ENCODE results near the gene PPP1R26.

The PPP1R26 gene

DNA sequence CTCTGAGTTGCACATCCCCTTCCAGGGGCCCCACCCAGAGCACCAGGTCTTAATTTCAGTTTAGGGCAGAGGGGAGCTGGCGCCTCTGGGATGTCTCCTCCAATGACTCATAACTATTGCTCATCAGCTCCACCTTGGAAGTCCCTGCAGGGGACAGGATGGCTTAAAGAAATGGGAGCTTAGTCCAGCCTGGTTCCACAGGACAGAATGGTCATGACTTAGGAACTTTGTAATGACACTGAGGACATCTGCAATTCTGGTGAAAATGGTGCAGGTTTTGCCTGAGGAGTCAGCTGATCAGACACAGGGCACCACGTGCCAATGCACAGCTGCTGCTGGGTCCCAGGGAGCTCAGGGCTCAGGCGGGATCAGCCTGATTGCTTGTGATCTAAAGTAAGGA lies 16.4 kb upstream of the PPP1R26 start:
- peak; percentile 56 for DNase-seq

- DNase-seq, result no peak
Observed at GRCh38 chr9:135464181-135464580, 15.4 kb upstream of the PPP1R26 start.

DNA sequence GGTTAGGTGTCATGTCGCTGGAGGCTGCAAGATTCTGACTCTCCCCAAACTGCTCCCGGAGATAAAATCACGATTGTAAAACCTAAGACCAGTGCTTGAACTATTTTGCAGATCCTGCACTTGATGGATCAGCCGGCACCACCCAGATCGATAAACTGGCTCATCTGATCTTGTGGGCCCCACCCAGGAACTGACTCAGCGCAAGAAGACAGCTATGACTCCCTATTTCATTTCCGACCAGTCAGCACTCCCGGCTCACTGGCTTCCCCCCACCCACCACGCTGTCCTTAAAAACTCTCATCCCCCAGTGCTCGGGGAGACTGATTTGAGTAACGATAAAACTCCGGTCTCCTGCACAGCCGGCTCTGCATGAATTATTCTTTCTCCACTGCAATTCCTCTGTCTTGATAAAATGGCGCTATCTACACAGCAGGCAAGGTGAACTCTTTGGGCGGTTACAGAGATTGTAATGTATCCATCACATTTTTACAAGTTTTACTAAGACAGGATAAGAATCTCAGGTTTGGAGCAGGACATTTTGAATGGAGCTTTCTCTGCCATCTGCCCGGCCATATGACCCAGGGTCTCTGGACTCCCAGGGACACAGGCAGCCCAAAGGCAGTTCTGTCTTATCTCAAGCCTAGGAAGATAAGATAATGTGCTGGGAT lies 10.6 kb upstream of the PPP1R26 start:
- peak; percentile 57 for DNase-seq

DNA sequence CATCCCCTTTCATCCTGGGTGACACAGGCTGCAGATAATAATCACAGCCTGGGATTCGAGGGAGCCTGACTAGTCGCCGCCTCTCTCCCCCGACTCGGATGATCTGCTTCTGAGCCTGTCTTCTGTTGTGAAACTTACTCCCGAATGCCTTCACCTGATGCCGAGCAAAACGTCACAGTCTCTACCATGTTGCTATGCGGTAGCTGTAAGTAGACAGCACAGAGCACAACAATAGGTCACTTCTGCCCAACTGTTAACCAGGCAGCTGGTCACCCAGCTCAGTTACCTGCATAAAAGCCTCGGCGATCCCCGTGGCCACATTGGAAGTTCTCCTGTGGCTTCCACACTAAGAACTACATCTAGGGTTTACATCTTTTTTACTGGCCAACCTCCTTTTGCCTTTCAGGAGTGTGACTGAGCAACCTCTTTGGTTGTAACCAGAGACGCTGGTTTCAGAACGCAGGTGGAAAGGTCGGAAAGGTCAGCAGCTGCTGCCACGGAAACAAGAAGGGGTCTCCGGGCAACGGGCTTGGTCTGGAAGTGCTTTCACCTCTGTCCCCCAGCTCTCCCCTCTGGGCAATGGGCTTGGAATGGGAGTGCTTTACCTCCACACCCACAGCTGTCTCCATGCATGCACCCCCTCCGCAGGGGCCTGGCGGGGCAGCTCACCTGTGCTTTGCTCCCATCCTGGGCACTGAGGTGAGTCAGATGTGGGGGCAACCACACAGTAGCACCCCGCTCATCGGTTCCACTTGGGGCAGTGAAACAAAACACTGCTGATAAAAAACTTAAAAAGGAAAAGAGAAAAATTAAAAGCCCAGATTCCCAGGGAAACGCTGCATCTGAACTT lies 7.6 kb upstream of the PPP1R26 start:
- no peak for DNase-seq

GRCh38 chr9:135473972-135474543 lies 5.5 kb upstream of the PPP1R26 start:
- DNase-seq, result no peak

DNA sequence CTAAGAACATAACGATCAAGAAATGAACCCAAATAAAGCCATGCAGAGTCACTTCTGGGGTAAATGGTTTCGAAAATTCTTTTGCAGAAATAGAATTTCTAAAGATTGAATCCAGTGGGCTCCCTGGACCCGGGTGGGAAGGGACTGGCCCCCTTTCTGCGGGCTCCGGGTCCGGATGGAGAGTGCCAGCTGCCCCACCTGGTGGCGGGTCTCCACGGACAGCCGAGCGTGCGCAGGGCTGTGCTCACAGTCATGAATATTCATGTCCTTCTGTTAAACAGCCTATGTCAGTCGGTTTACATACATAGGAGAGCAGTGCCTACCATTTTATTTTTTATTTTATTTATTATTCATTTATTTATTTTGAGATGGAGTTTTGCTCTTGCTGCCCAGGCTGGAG lies 4.7 kb upstream of the PPP1R26 start:
- DNase-seq, result no peak

DNA sequence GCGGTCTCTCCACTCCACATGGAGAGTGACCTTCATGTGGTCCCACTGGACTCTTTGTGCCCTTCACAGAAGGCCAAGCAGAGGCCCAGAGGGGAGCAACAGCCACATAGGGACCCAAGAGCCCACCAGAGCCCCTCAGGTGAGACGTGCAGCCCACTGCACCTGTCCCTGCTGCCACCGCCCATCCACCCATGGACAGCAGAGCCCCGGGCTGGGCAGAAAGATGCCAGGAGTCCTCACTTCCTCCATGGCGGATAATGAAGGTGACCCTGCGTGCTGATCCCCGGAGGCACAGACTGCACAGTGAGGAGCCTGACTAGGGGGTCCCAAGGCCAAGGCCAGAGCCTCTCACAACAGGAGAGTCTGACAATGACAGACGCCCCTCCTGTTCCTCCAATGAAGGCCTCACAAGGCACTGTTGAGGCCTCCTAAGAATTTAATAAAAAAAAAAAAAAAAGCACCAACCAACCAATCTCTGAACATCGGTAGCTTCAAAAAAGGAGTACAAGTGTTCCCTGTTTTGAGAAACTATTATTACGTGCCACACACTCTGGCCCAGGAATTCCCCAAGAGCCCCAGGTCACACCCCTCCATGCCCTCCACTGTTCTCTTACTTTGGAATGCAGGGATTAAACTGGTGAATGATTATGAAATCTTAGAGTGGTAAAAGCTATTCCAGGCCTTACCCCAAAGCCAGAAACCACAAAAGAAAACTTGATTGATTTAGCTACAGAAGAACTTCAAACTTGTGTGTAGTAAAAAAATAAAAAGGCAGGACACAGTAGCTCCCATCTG lies 2.8 kb upstream of the PPP1R26 start:
- DNase-seq, result peak; percentile 30

DNA sequence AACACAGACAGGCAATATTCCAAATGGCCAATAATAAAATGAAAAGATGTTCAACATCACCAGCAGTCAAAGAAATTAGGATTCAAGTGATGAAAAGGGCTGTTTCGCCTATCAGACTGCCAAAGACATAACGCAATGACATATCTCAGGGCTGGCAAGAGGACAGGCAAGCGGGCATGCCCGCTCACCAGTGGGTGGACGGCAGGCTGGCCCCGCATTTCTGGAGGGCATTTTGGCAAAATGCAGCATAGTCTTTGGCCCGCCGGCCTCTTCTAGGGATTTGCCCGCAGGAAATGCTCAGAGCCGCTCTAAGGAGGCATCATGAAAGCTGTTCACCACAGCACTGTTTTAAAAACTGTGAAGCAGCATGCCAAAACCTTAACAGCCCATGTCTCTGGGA lies 1.4 kb upstream of the PPP1R26 start:
- no peak for DNase-seq

- DNase-seq, result no peak
Observed at GRCh38 chr9:135478829-135479468, 633 bp upstream of the PPP1R26 start.

DNA sequence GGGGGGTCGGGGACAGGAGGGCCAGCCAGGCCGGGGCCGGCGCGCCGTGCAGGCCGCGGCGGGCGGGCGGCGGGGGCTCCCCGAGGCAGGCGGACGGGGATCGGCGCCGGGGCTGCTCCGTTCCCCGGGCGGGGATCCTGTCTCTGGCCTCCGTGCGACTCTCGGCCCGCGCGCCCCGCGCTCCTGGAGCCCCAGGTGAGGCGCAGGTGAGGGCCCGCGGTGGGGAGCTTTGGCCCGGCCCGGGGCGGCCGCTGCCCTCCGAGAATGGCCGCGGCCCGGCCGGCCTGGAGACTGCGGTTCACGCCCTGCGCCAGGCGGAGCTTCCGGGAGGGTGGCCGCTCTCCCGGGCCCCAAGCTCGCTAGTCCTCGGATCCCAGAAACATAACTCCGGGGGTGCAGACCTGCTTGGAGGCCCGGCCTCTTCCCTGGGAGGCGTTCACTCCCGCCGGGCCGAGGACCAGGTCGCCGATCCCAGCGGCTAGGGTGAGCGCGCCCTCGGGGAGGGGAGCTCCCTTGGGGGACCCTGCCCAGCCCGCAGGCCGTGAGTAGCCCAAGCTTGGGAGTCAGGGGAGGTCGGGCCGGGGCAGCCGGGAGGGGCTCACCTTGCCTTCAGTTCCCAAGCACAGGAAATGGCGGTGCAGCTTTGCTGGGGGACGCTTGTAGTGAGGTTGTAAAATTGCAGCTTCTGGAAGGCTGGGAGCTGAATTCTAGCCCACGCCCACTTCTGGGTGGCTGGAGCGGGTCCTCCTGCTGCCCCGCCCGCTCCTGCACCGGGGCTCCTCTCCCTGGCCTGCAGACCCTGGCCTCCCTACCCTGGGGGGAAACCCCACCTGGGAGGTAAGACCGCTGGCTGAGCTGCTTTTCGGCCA lies 723 bp downstream of the PPP1R26 start:
- peak; percentile 24 for DNase-seq

DNA sequence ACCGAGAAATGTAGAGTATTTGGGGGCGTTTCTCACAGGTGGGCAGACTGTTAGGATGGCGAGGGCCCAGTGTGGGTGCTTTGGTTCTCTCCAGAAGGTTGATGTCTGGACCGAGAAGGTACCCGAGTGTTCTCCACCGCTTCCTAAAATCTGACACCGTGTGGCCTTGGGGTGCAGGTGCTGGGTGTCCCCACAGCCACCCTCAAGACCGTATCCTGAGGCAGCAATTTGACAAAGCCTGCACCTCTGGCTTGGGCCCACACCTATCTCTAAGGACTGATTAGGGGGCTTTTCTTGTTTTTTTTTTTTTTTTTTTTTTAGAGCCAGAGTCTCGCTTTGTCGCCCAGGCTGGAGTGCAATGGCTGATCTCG lies 1.3 kb downstream of the PPP1R26 start:
- DNase-seq, result no peak

- no peak for DNase-seq
Observed at GRCh38 chr9:135482015-135482754, 2.6 kb downstream of the PPP1R26 start.

GRCh38 chr9:135484460-135485277 lies 5.1 kb downstream of the PPP1R26 start:
- no peak for DNase-seq

DNA sequence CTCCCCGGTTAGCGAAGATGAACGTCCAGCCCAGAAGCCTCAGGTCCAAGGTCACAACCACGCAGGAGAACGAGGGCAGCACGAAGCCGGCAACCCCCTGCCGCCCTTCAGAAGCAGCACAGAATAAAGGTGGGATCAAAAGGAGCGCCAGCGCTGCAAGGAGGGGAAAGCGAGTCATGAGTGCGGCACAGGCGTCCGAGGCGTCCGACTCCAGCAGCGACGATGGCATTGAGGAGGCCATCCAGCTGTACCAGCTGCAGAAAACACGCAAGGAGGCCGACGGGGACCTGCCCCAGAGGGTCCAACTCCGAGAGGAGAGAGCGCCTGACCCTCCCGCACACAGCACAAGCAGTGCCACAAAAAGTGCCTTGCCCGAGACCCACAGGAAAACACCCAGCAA lies 5.8 kb downstream of the PPP1R26 start:
- DNase-seq, result no peak

- no peak for DNase-seq
Observed at GRCh38 chr9:135485832-135486231, 6.2 kb downstream of the PPP1R26 start.

GRCh38 chr9:135486267-135487065 lies 6.9 kb downstream of the PPP1R26 start:
- DNase-seq, result no peak

- no peak for DNase-seq
Observed at GRCh38 chr9:135487281-135488012, 7.9 kb downstream of the PPP1R26 start.

DNA sequence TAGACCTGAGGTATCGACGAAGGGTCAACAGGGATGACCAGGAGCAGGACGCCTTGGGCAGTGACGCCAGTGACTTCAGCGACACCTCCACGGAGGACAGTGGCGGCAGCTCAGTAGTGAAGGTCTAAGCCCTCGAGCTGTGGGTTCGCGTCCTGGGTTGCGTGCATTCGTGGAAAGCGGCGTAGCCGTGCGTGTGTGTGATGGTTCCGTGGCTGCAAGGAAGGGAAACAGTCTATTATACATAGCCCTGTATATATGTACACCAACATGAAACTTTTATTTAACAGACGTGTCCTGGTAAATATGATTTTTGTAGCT lies 8.4 kb downstream of the PPP1R26 start:
- DNase-seq, result no peak

- DNase-seq, result no peak
Observed at GRCh38 chr9:135488527-135488926, 8.9 kb downstream of the PPP1R26 start.

All from fibroblast of skin of right quadriceps (primary cell).